IMR-90 (cell line): ENCODE data around the gene CD8B. TPM values are rescaled to one million over a fixed set of nuclear protein-coding genes. Genes with fewer than 3 reads are reported as not detected.

ENCODE experiments used
- ATAC-seq: fragments of 200-7000 bp; cut with Tn5 transposase; 2 replicates; pipeline ENCODE4 v1.9.1; 2020; ENCODE audit warnings: low read depth, mild to moderate bottlenecking, moderate library complexity
- BruUV-seq: library from RNA; stranded (reverse); fragments of 400-500 nt; replicated peaks from 2 replicates; lab custom pipeline; 2021; lab: Mats Ljungman, UMichigan
- CTCF ChIA-PET: fragments of 300-600 bp; formaldehyde crosslinking; extraction: SDS; loops from one replicate; lab custom pipeline; 2021; ENCODE audit warnings: antibody characterized with exemption; lab: Yijun Ruan, JAX
- POLR2A ChIA-PET: fragments of 300-600 bp; sonication (Branson Sonifier 250); formaldehyde crosslinking; loops from one replicate; lab custom pipeline; 2022; ENCODE audit warnings: antibody characterized with exemption; ENCODE audit not compliant: unreplicated experiment; lab: Charles Lee
- DNase-seq: peaks from one replicate; pipeline ENCODE4 v3.0.0; 2013
- H2AFZ ChIP-seq: replicated peaks from 2 replicates; pipeline ENCODE3; 2013; ENCODE audit warnings: low read length, mild to moderate bottlenecking; ENCODE audit not compliant: poor library complexity
- H2AK5ac ChIP-seq: 2 replicates; pipeline ENCODE4 v1.6.1; 2013; ENCODE audit warnings: low read depth, low read length, inconsistent platforms
- H2AK9ac ChIP-seq: replicated peaks from 2 replicates; pipeline ENCODE3; 2013; ENCODE audit warnings: mild to moderate bottlenecking, low read depth, low read length, moderate library complexity; ENCODE audit not compliant: poor library complexity
- H2BK120ac ChIP-seq: 2 replicates; pipeline ENCODE4 v1.6.1; 2013; ENCODE audit warnings: low read depth, low read length, inconsistent platforms
- H2BK15ac ChIP-seq: 3 replicates; pipeline ENCODE4 v1.6.1; 2013; ENCODE audit warnings: low read depth, low read length, inconsistent platforms
- H2BK20ac ChIP-seq: 2 replicates; pipeline ENCODE4 v1.6.1; 2013; ENCODE audit warnings: low read depth, mild to moderate bottlenecking, inconsistent platforms, low read length, moderate library complexity
- H2BK5ac ChIP-seq: 2 replicates; pipeline ENCODE4 v1.6.1; 2013; ENCODE audit warnings: mild to moderate bottlenecking, low read depth, low read length, inconsistent platforms; ENCODE audit not compliant: poor library complexity, severe bottlenecking
- H3K14ac ChIP-seq: replicated peaks from 2 replicates; pipeline ENCODE4 v1.6.1; 2013; ENCODE audit warnings: low read depth, low read length, inconsistent platforms
- H3K18ac ChIP-seq: 2 replicates; pipeline ENCODE4 v1.6.1; 2013; ENCODE audit warnings: low read depth, low read length, control low read depth
- H3K23ac ChIP-seq: 2 replicates; pipeline ENCODE4 v1.6.1; 2013; ENCODE audit warnings: low read depth, low read length, inconsistent platforms
- H3K27ac ChIP-seq: 2 replicates; pipeline ENCODE4 v1.5.1; 2013; ENCODE audit warnings: mild to moderate bottlenecking, control low read depth, low read length; ENCODE audit not compliant: insufficient read depth
- H3K27me3 ChIP-seq: 2 replicates; pipeline ENCODE4 v1.6.1; 2013; ENCODE audit warnings: low read length; ENCODE audit not compliant: control insufficient read depth, insufficient read depth
- H3K36me3 ChIP-seq: 2 replicates; pipeline ENCODE4 v1.6.1; 2013; ENCODE audit warnings: low read length, mixed read lengths; ENCODE audit not compliant: control insufficient read depth, insufficient read depth
- H3K4ac ChIP-seq: 2 replicates; pipeline ENCODE4 v1.6.1; 2013; ENCODE audit warnings: low read depth, low read length, inconsistent platforms
- H3K4me1 ChIP-seq: 2 replicates; pipeline ENCODE4 v1.6.1; 2013; ENCODE audit warnings: low read length, mixed read lengths; ENCODE audit not compliant: control insufficient read depth, insufficient read depth
- H3K4me2 ChIP-seq: 2 replicates; pipeline ENCODE4 v1.6.1; 2013; ENCODE audit warnings: low read depth, mild to moderate bottlenecking, control low read depth, low read length, moderate library complexity
- H3K4me3 ChIP-seq: 2 replicates; pipeline ENCODE4 v1.5.1; 2013; ENCODE audit warnings: low read depth, mild to moderate bottlenecking, control low read depth, low read length, moderate library complexity; ENCODE audit not compliant: insufficient read depth
- H3K56ac ChIP-seq: 2 replicates; pipeline ENCODE4 v1.6.1; 2013; ENCODE audit warnings: low read length, inconsistent platforms; ENCODE audit not compliant: insufficient read depth; ENCODE audit errors: extremely low read depth
- H3K79me1 ChIP-seq, 2 experiments: 2 replicates each; pipeline ENCODE4 v1.6.1; 2013; ENCODE audit warnings: low read length in 2 of 2, inconsistent platforms in 1 of 2, low read depth in 1 of 2
- H3K9ac ChIP-seq: 2 replicates; pipeline ENCODE4 v1.6.1; 2013; ENCODE audit warnings: low read depth, low read length, control low read depth
- H3K9me1 ChIP-seq: 2 replicates; pipeline ENCODE4 v1.6.1; 2013; ENCODE audit warnings: low read length, inconsistent platforms; ENCODE audit not compliant: insufficient read depth
- H3K9me3 ChIP-seq: 2 replicates; pipeline ENCODE4 v1.6.1; 2013; ENCODE audit warnings: low read length; ENCODE audit not compliant: control insufficient read depth, insufficient read depth
- H4K20me1 ChIP-seq: 2 replicates; pipeline ENCODE4 v1.6.1; 2013; ENCODE audit warnings: low read length, inconsistent platforms; ENCODE audit not compliant: insufficient read depth
- H4K5ac ChIP-seq: 2 replicates; pipeline ENCODE4 v1.6.1; 2013; ENCODE audit warnings: mild to moderate bottlenecking, low read depth, low read length, control low read depth
- H4K8ac ChIP-seq, 2 experiments: 2 replicates each; pipeline ENCODE4 v1.6.1; 2013; ENCODE audit warnings: low read depth in 2 of 2, low read length in 2 of 2, control low read depth in 1 of 2, inconsistent platforms in 1 of 2
- H4K91ac ChIP-seq: 2 replicates; pipeline ENCODE4 v1.6.1; 2013; ENCODE audit warnings: low read depth, low read length, inconsistent platforms; ENCODE audit not compliant: insufficient read depth
- BHLHE40 ChIP-seq: fragments of 150-350 bp; IDR thresholded peaks from 2 replicates; pipeline ENCODE4 v1.6.1; 2016; ENCODE audit warnings: mild to moderate bottlenecking, low read depth, low read length
- CEBPB ChIP-seq: IDR thresholded peaks from 2 replicates; pipeline ENCODE4 v1.6.1; 2012; ENCODE audit warnings: low read depth, low read length, improper control_type of control experiment
- CHD1 ChIP-seq: IDR thresholded peaks from 2 replicates; pipeline ENCODE4 v1.6.1; 2012; ENCODE audit warnings: low read depth, low read length, improper control_type of control experiment
- FOS ChIP-seq: fragments of 150-350 bp; IDR thresholded peaks from 2 replicates; pipeline ENCODE4 v1.6.1; 2016; ENCODE audit warnings: low read depth, low read length
- MAFK ChIP-seq: IDR thresholded peaks from 2 replicates; pipeline ENCODE4 v1.6.1; 2012; ENCODE audit warnings: low read depth, low read length, improper control_type of control experiment
- MAZ ChIP-seq: IDR thresholded peaks from 2 replicates; pipeline ENCODE4 v1.6.1; 2012; ENCODE audit warnings: low read depth, mild to moderate bottlenecking, low read length, improper control_type of control experiment, moderate library complexity, borderline replicate concordance
- MXI1 ChIP-seq: IDR thresholded peaks from 2 replicates; pipeline ENCODE4 v1.6.1; 2012; ENCODE audit warnings: low read depth, mild to moderate bottlenecking, low read length, moderate library complexity, borderline replicate concordance
- NFE2L2 ChIP-seq: fragments of 150-350 bp; IDR thresholded peaks from 2 replicates; pipeline ENCODE4 v1.6.1; 2016; ENCODE audit warnings: low read depth, mild to moderate bottlenecking, low read length
- POLR2A ChIP-seq: IDR thresholded peaks from 2 replicates; pipeline ENCODE4 v1.6.1; 2012; ENCODE audit warnings: mild to moderate bottlenecking, low read depth, low read length
- RAD21 ChIP-seq: IDR thresholded peaks from 2 replicates; pipeline ENCODE4 v1.6.1; 2012; ENCODE audit warnings: low read length, improper control_type of control experiment
- RCOR1 ChIP-seq: IDR thresholded peaks from 2 replicates; pipeline ENCODE4 v1.6.1; 2012; ENCODE audit warnings: mild to moderate bottlenecking, low read length, improper control_type of control experiment; ENCODE audit not compliant: insufficient replicate concordance
- RFX5 ChIP-seq: IDR thresholded peaks from 2 replicates; pipeline ENCODE4 v1.8.0; 2012; ENCODE audit warnings: low read depth, mild to moderate bottlenecking, low read length, moderate library complexity
- SMC3 ChIP-seq: fragments of 150-350 bp; IDR thresholded peaks from 2 replicates; pipeline ENCODE4 v1.6.1; 2016; ENCODE audit warnings: low read depth, mild to moderate bottlenecking, antibody characterized with exemption, low read length, moderate library complexity
- WGBS, 2 experiments: methylation state at CpG; one replicate each; pipeline versions ENCODE4 v1.1.5 to v1.1.7; 2013; ENCODE audit warnings: missing lambda C conversion rate in 2 of 2; ENCODE audit not compliant: insufficient read length in 1 of 2; ENCODE audit errors: extremely low coverage in 2 of 2; 5-methylcytosine and 5-hydroxymethylcytosine counted together
- dilution Hi-C: fragments of 300-500 bp; cut with HindIII; formaldehyde crosslinking; loops from one replicate; pipeline ENCODE4 v1.14.3; 2018; ENCODE audit warnings: low sequenced_read_pairs; ENCODE audit not compliant: unreplicated experiment
- in situ Hi-C: fragments of 300-500 bp; cut with MboI; formaldehyde crosslinking; loops from 3 replicates; pipeline ENCODE4 v1.14.3; 2019; ENCODE audit warnings: low sequenced_read_pairs, inconsistent platforms, mixed read lengths
- intact Hi-C: fragments of 100-400 bp; cut with micrococcal nuclease; formaldehyde crosslinking; loops from 2 replicates; pipeline ENCODE4 v1.10.0; 2022
- polyA plus RNA-seq, 3 experiments: library from polyadenylated mRNA; depleted of rRNA; stranded (reverse); fragments of >200 nt; gene quantifications; 2 replicates each; pipeline ENCODE4 v1.2.3, GENCODE V29; 2012; ENCODE audit warnings: low replicate concordance in 1 of 3
- total RNA-seq: library from RNA; depleted of rRNA; stranded (reverse); fragments of >200 nt; gene quantifications from 2 replicates; pipeline ENCODE4 v1.2.3, GENCODE V29; 2012
- TF ChIP-seq, protein P1 (sequence below): conservative IDR thresholded peaks from 2 replicates; pipeline ENCODE4 v1.5.1; 2012; ENCODE audit warnings: mild to moderate bottlenecking, low read depth, low read length, improper control_type of control experiment
- TF ChIP-seq, protein P2 (sequence below): fragments of 150-350 bp; IDR thresholded peaks from 2 replicates; pipeline ENCODE4 v1.6.1; 2017; ENCODE audit warnings: mild to moderate bottlenecking, antibody characterized with exemption, low read length, low read depth
- TF ChIP-seq, protein P3 (sequence below): fragments of 150-350 bp; IDR thresholded peaks from 2 replicates; pipeline ENCODE4 v1.6.1; 2016; ENCODE audit warnings: low read depth, mild to moderate bottlenecking, low read length, moderate library complexity, borderline replicate concordance

Gene CD8B
- total and polyA plus RNA-seq, 2 of the 4 experiments (the other 2 are of a cell fraction), result not detected

DNA sequence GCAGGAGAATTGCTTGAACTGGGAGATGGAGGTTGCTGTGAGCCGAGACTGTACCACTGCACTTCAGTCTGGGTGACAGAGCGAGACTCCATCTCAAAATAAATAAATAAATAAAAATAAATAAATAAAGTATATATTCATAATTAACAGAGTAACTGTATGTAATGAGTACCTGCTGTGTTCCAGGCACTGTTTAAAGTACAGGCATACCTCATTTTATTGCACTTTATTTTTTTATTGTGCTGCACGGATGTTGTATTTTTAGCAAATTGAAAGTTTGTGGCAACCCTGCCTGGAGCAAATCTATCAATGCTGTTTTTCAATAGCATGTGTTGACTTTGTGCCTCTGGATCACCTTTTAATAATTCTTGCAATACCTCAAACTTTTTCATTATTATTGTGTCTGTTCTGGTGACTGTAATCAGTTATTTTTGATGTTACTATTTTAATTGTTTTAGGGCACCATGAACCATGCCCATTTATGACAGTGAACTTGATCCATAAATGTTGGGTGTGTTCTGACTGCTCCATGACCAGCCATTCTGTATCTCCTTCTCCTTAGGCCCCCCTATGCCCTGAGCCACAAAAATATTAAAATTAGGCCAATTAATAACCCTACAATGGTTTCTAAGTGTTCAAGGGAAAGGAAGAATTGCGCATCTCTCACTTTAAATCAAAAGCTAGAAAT, 43.4 kb downstream of the CD8B start:
- H2BK15ac ChIP-seq, result no peak overlapping the region
- ChIA-PET POLR2A (no interaction called here), CTCF (no interaction called here)
- no peak overlapping the region for H3K14ac ChIP-seq
- H3K56ac ChIP-seq, result no peak overlapping the region
- WGBS, 2 experiments, result no CpG with 5 or more reads among the region's 4 CpGs
- no peaks in the 10 kb centered on the region for H3K4me1 ChIP-seq
- H3K9me3 ChIP-seq, result peaks cover 2% of the 10 kb centered on the region; the same call in 1 of the 2 replicates
- no peaks in the 10 kb centered on the region for H3K36me3 ChIP-seq
- dilution Hi-C loops (no loop called here), in situ Hi-C loops (no loop called here), intact Hi-C loops (no loop called here)
- no peak overlapping the region for H2BK120ac ChIP-seq
- H3K9me1 ChIP-seq, result no peaks in the 10 kb centered on the region
- no peak overlapping the region for H3K4me3 ChIP-seq
- no peak overlapping the region for H3K23ac ChIP-seq
- no peaks in the 10 kb centered on the region for H3K79me1 ChIP-seq
- H2AFZ ChIP-seq, result no peak overlapping the region
- no peak overlapping the region for H3K4me2 ChIP-seq
- H4K8ac ChIP-seq, result no peak overlapping the region
- no peak overlapping the region for H4K91ac ChIP-seq
- H2BK5ac ChIP-seq, result no peak overlapping the region
- no peak overlapping the region for H3K27ac ChIP-seq
- TF ChIP-seq, protein P1, sequence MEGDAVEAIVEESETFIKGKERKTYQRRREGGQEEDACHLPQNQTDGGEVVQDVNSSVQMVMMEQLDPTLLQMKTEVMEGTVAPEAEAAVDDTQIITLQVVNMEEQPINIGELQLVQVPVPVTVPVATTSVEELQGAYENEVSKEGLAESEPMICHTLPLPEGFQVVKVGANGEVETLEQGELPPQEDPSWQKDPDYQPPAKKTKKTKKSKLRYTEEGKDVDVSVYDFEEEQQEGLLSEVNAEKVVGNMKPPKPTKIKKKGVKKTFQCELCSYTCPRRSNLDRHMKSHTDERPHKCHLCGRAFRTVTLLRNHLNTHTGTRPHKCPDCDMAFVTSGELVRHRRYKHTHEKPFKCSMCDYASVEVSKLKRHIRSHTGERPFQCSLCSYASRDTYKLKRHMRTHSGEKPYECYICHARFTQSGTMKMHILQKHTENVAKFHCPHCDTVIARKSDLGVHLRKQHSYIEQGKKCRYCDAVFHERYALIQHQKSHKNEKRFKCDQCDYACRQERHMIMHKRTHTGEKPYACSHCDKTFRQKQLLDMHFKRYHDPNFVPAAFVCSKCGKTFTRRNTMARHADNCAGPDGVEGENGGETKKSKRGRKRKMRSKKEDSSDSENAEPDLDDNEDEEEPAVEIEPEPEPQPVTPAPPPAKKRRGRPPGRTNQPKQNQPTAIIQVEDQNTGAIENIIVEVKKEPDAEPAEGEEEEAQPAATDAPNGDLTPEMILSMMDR, result no peak
- TF ChIP-seq NFE2L2 (no peak), CEBPB (no peak), BHLHE40 (no peak), RCOR1 (no peak), POLR2A (no peak), RFX5 (no peak), MAZ (no peak), MXI1 (no peak), FOS (no peak), MAFK (no peak), SMC3 (no peak), CHD1 (no peak), RAD21 (no peak)
- TF ChIP-seq, protein P2, sequence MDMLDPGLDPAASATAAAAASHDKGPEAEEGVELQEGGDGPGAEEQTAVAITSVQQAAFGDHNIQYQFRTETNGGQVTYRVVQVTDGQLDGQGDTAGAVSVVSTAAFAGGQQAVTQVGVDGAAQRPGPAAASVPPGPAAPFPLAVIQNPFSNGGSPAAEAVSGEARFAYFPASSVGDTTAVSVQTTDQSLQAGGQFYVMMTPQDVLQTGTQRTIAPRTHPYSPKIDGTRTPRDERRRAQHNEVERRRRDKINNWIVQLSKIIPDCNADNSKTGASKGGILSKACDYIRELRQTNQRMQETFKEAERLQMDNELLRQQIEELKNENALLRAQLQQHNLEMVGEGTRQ, result no peak
- TF ChIP-seq, protein P3, sequence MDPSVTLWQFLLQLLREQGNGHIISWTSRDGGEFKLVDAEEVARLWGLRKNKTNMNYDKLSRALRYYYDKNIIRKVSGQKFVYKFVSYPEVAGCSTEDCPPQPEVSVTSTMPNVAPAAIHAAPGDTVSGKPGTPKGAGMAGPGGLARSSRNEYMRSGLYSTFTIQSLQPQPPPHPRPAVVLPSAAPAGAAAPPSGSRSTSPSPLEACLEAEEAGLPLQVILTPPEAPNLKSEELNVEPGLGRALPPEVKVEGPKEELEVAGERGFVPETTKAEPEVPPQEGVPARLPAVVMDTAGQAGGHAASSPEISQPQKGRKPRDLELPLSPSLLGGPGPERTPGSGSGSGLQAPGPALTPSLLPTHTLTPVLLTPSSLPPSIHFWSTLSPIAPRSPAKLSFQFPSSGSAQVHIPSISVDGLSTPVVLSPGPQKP, result no peak
- H2BK20ac ChIP-seq, result no peak overlapping the region
- ATAC-seq (no peak), DNase-seq (no peak)
- H2AK9ac ChIP-seq, result no peak overlapping the region
- H3K4ac ChIP-seq, result no peak overlapping the region
- H4K20me1 ChIP-seq, result no peaks in the 10 kb centered on the region
- H4K5ac ChIP-seq, result no peak overlapping the region
- no peak overlapping the region for H2AK5ac ChIP-seq
- H3K9ac ChIP-seq, result no peak overlapping the region
- no peak overlapping the region for H3K18ac ChIP-seq
- peaks cover 6% of the 10 kb centered on the region for H3K27me3 ChIP-seq
- BruUV-seq, result no TSS peak
